Ovary (tissue), 3 donors: ENCODE measurements around the gene HOXA6.

ENCODE experiments used
- EP300 ChIP-seq: sonication (generic); formaldehyde crosslinking; IDR thresholded peaks from one replicate; pipeline ENCODE4 v1.6.1; 2017; ENCODE audit warnings: antibody characterized with exemption
- TF ChIP-seq, protein P1 (sequence below), 3 donors: fragments of 450-650 bp in 2 of 3; fragments of 200-600 bp in 1 of 3; IDR thresholded peaks; one replicate each; pipeline versions ENCODE4 v1.5.1 to v1.8.0; 2016 to 2022; ENCODE audit warnings: antibody characterized with exemption in 3 of 3, mild to moderate bottlenecking in 1 of 3
- donor health status: DM: no; HTN: no; CAD: no.

DNA sequence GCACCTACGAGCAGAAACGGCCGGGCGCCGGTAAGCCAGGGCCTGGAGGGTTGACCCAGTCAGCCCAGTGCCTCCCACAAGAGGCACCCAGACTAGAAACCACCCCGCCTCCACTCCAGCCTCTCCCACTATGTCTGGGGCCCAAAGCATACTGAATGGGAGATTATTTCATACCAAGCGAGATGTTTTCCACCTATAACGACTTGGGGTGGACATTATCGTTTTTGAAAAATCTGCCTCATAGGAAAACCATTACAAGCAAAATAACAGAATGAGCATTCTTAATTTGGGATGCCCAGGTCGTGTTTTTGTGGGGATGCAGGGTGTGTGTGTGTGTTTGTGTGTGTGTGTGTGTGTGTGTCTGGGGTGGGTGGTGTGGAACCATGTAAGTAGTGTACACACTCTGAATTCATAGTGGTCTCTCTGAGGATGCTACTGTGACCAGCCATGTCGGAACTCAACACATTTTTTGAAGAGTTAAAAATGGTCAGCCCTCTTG, 1.6 kb downstream of the HOXA6 start:
- TF ChIP-seq EP300: no peak
- TF ChIP-seq, protein P1, sequence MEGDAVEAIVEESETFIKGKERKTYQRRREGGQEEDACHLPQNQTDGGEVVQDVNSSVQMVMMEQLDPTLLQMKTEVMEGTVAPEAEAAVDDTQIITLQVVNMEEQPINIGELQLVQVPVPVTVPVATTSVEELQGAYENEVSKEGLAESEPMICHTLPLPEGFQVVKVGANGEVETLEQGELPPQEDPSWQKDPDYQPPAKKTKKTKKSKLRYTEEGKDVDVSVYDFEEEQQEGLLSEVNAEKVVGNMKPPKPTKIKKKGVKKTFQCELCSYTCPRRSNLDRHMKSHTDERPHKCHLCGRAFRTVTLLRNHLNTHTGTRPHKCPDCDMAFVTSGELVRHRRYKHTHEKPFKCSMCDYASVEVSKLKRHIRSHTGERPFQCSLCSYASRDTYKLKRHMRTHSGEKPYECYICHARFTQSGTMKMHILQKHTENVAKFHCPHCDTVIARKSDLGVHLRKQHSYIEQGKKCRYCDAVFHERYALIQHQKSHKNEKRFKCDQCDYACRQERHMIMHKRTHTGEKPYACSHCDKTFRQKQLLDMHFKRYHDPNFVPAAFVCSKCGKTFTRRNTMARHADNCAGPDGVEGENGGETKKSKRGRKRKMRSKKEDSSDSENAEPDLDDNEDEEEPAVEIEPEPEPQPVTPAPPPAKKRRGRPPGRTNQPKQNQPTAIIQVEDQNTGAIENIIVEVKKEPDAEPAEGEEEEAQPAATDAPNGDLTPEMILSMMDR (IDR thresholded peaks at IDR 0.05): no peak
